Tibial nerve (tissue), 3 donors: ENCODE measurements around the gene RHCE.
"Not testable (repeated sequence)": the region's sequence is repeated elsewhere in the genome, so short reads cannot be mapped to it uniquely, and the experiment has no call there.

Source experiments
- POLR2A ChIP-seq, 2 donors: fragments of 450-650 bp; IDR thresholded peaks; one replicate each; pipeline ENCODE4 v1.6.1; 2017; ENCODE audit warnings: antibody characterized with exemption in 2 of 2, mild to moderate bottlenecking in 2 of 2, moderate library complexity in 2 of 2
- TF ChIP-seq, protein P1 (sequence below), 5 experiments: fragments of 200-600 bp in 3 of 5; fragments of 450-650 bp in 2 of 5; sonication (generic) in 3 of 5; IDR thresholded peaks; one replicate each; pipeline ENCODE4 v1.5.1; 2016 to 2019; ENCODE audit warnings: antibody characterized with exemption in 5 of 5, mild to moderate bottlenecking in 3 of 5, moderate library complexity in 2 of 5

DNA sequence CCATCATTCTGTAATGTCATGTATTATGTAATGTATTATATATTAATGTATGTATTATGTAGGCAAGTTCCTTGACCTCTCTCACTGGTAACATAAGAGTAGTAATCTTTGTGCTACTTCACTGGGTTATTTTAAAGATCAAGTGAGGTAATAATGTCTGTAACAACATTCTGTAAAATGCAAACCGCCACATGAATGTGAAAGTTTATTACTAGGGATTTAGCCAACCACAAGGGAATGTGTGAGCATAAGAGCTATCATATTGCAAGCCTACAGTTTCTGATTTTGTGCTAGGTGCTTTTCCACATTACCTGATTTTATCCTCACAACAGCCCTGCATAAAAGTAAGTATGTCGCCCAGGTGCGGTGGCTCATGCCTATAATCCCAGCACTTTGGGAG, 96.2 kb downstream of the RHCE start:
- not testable (repeated sequence) for TF ChIP-seq POLR2A (IDR thresholded peaks at IDR 0.05)
- TF ChIP-seq, protein P1, sequence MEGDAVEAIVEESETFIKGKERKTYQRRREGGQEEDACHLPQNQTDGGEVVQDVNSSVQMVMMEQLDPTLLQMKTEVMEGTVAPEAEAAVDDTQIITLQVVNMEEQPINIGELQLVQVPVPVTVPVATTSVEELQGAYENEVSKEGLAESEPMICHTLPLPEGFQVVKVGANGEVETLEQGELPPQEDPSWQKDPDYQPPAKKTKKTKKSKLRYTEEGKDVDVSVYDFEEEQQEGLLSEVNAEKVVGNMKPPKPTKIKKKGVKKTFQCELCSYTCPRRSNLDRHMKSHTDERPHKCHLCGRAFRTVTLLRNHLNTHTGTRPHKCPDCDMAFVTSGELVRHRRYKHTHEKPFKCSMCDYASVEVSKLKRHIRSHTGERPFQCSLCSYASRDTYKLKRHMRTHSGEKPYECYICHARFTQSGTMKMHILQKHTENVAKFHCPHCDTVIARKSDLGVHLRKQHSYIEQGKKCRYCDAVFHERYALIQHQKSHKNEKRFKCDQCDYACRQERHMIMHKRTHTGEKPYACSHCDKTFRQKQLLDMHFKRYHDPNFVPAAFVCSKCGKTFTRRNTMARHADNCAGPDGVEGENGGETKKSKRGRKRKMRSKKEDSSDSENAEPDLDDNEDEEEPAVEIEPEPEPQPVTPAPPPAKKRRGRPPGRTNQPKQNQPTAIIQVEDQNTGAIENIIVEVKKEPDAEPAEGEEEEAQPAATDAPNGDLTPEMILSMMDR (IDR thresholded peaks at IDR 0.05), result not testable (repeated sequence)
